H1 (cell line): ENCODE measurements around the gene MYCBPAP. TPM values are rescaled to one million over a fixed set of nuclear protein-coding genes. Genes with fewer than 3 reads are reported as not detected.
A peak's percentile ranks its signal among the peaks of the same experiment; 100 is the strongest.

Experiments
- CTCF ChIA-PET: fragments of 300-600 bp; sonication (Branson Sonifier 250); formaldehyde crosslinking; loops from one replicate; lab custom pipeline; 2021; ENCODE audit not compliant: partially characterized antibody; lab: Charles Lee
- POLR2A ChIA-PET: fragments of 300-600 bp; sonication (Branson Sonifier 250); formaldehyde crosslinking; loops from one replicate; lab custom pipeline; 2021; ENCODE audit warnings: inconsistent platforms; ENCODE audit not compliant: partially characterized antibody; lab: Charles Lee
- DNase-seq, 2 experiments: peaks; one replicate each; pipeline versions ENCODE4 v3.0.0 to v3.0.0-alpha.2; 2010 to 2022; ENCODE audit warnings: low spot score in 2 of 2, low read depth in 1 of 2, mixed read lengths in 1 of 2
- FAIRE-seq: peaks from 2 replicates; lab custom pipeline; 2011; peaks lifted over from hg19 to GRCh38; lab: Jason Lieb, UNC
- H2AFZ ChIP-seq: 2 replicates; pipeline ENCODE4 v1.8.1; 2012; ENCODE audit warnings: low read length, inconsistent platforms
- H2AK5ac ChIP-seq: 2 replicates; pipeline ENCODE4 v1.6.1; 2013; ENCODE audit warnings: low read depth, low read length
- H2BK120ac ChIP-seq: replicated peaks from 2 replicates; pipeline ENCODE3; 2013; ENCODE audit warnings: low read depth, low read length, inconsistent platforms
- H2BK12ac ChIP-seq: 2 replicates; pipeline ENCODE4 v1.6.1; 2013; ENCODE audit warnings: low read depth, low read length
- H2BK15ac ChIP-seq: 2 replicates; pipeline ENCODE4 v1.6.1; 2013; ENCODE audit warnings: low read length
- H2BK20ac ChIP-seq: 2 replicates; pipeline ENCODE4 v1.6.1; 2013; ENCODE audit warnings: low read length
- H2BK5ac ChIP-seq: 2 replicates; pipeline ENCODE4 v1.6.1; 2013; ENCODE audit warnings: low read depth, low read length
- H3K14ac ChIP-seq: 2 replicates; pipeline ENCODE4 v1.6.1; 2013; ENCODE audit warnings: inconsistent platforms; ENCODE audit not compliant: insufficient read length
- H3K18ac ChIP-seq: 2 replicates; pipeline ENCODE4 v1.6.1; 2013; ENCODE audit warnings: low read length; ENCODE audit errors: extremely low read depth
- H3K23ac ChIP-seq: 2 replicates; pipeline ENCODE4 v1.6.1; 2013; ENCODE audit warnings: inconsistent platforms; ENCODE audit not compliant: insufficient read length
- H3K23me2 ChIP-seq: 2 replicates; pipeline ENCODE4 v1.6.1; 2013; ENCODE audit warnings: low read depth, low read length
- H3K27ac ChIP-seq: 2 replicates; pipeline ENCODE4 v1.6.1; 2011; ENCODE audit warnings: low read depth, low read length, inconsistent platforms
- H3K27me3 ChIP-seq, 4 experiments: replicated peaks in 1 of 4; 1 replicate in 1 of 4; 2 replicates in 3 of 4; pipeline versions ENCODE4 v1.6.1 to v1.8.1; 2011 to 2013; ENCODE audit warnings: low read length in 3 of 4, mild to moderate bottlenecking in 3 of 4, inconsistent platforms in 2 of 4, mixed read lengths in 2 of 4, moderate library complexity in 1 of 4; ENCODE audit not compliant: control insufficient read depth in 3 of 4, insufficient read depth in 3 of 4; ENCODE audit errors: extremely low read depth in 1 of 4
- H3K36me3 ChIP-seq, 4 experiments: 2 replicates each; pipeline versions ENCODE4 v1.6.1 to v1.8.1; 2011 to 2013; ENCODE audit warnings: mild to moderate bottlenecking in 4 of 4, low read length in 3 of 4, moderate library complexity in 2 of 4, control low read depth in 1 of 4, inconsistent platforms in 1 of 4; ENCODE audit not compliant: insufficient read depth in 4 of 4, control insufficient read depth in 2 of 4
- H3K4ac ChIP-seq: replicated peaks from 2 replicates; pipeline ENCODE3; 2013; ENCODE audit warnings: low read length, low read depth, mixed read lengths, inconsistent platforms; ENCODE audit not compliant: insufficient read length
- H3K4me1 ChIP-seq, 4 experiments: replicated peaks in 1 of 4; 1 replicate in 1 of 4; 2 replicates in 3 of 4; pipeline versions ENCODE4 v1.6.1 to v1.8.1; 2011 to 2013; ENCODE audit warnings: low read length in 3 of 4, inconsistent platforms in 2 of 4, mixed read lengths in 1 of 4; ENCODE audit not compliant: insufficient read depth in 4 of 4, control insufficient read depth in 3 of 4
- H3K4me2 ChIP-seq, 2 experiments: 2 replicates each; pipeline versions ENCODE4 v1.6.1 to v1.8.1; 2011 to 2013; ENCODE audit warnings: low read depth in 2 of 2, low read length in 2 of 2, control low read depth in 1 of 2, inconsistent platforms in 1 of 2, mild to moderate bottlenecking in 1 of 2; ENCODE audit not compliant: insufficient read depth in 1 of 2
- H3K4me3 ChIP-seq, 4 experiments: fragments of 200-600, 300-600 bp in 1 of 4; sonication (generic), shearing (Covaris generic), sonication (Bioruptor Twin) in 1 of 4; 2 replicates each; pipeline versions ENCODE4 v1.5.1 to v1.8.1; 2011 to 2016; ENCODE audit warnings: low read length in 4 of 4, low read depth in 3 of 4, control low read depth in 2 of 4, inconsistent platforms in 2 of 4, mild to moderate bottlenecking in 2 of 4, mixed read lengths in 1 of 4, moderate library complexity in 1 of 4; ENCODE audit not compliant: insufficient read depth in 2 of 4; ENCODE audit errors: extremely low read depth in 1 of 4
- H3K56ac ChIP-seq: replicated peaks from 2 replicates; pipeline ENCODE3; 2013; ENCODE audit warnings: low read depth, mild to moderate bottlenecking, mixed read lengths, low read length, inconsistent platforms; ENCODE audit not compliant: insufficient read length
- H3K79me1 ChIP-seq: 2 replicates; pipeline ENCODE4 v1.6.1; 2013; ENCODE audit warnings: low read depth, low read length, control low read depth
- H3K79me2 ChIP-seq, 2 experiments: 2 replicates each; pipeline versions ENCODE4 v1.6.1 to v1.8.1; 2012 to 2013; ENCODE audit warnings: low read length in 2 of 2, mild to moderate bottlenecking in 2 of 2, inconsistent platforms in 1 of 2; ENCODE audit not compliant: insufficient read depth in 2 of 2, control insufficient read depth in 1 of 2
- H3K9ac ChIP-seq, 4 experiments: replicated peaks in 1 of 4; 1 replicate in 1 of 4; 2 replicates in 3 of 4; pipeline versions ENCODE4 v1.6.1 to v1.8.1; 2011 to 2013; ENCODE audit warnings: low read depth in 3 of 4, low read length in 3 of 4, control low read depth in 2 of 4, mild to moderate bottlenecking in 2 of 4, moderate library complexity in 2 of 4, inconsistent platforms in 1 of 4; ENCODE audit errors: extremely low read depth in 1 of 4
- H3K9me3 ChIP-seq, 2 experiments: 2 replicates each; pipeline versions ENCODE4 v1.6.1 to v1.8.1; 2012 to 2013; ENCODE audit warnings: mild to moderate bottlenecking in 2 of 2, moderate library complexity in 2 of 2, control low read depth in 1 of 2, inconsistent platforms in 1 of 2, low read depth in 1 of 2, low read length in 1 of 2, mixed read lengths in 1 of 2; ENCODE audit not compliant: insufficient read depth in 2 of 2
- H4K20me1 ChIP-seq, 2 experiments: replicated peaks in 1 of 2; 2 replicates each; pipeline versions ENCODE3 to v1.8.1; 2011 to 2013; ENCODE audit warnings: inconsistent platforms in 2 of 2, low read length in 2 of 2, mild to moderate bottlenecking in 1 of 2; ENCODE audit not compliant: insufficient read depth in 2 of 2, control insufficient read depth in 1 of 2
- H4K5ac ChIP-seq: 2 replicates; pipeline ENCODE4 v1.6.1; 2013; ENCODE audit warnings: low read length, low read depth, mixed read lengths, inconsistent platforms; ENCODE audit not compliant: insufficient read length
- H4K8ac ChIP-seq: 2 replicates; pipeline ENCODE4 v1.8.0; 2013; ENCODE audit warnings: mild to moderate bottlenecking, moderate library complexity, low read length, inconsistent platforms; ENCODE audit not compliant: insufficient read depth; ENCODE audit errors: extremely low read depth
- H4K91ac ChIP-seq: replicated peaks from 2 replicates; pipeline ENCODE3; 2013; ENCODE audit warnings: low read length, mixed read lengths, inconsistent platforms; ENCODE audit not compliant: insufficient read length
- ATF2 ChIP-seq: IDR thresholded peaks from 2 replicates; pipeline ENCODE4 v1.6.1; 2012; ENCODE audit warnings: low read length, inconsistent platforms
- CBX8 ChIP-seq: fragments of 300-800, 300-1000 bp; sonication (generic); IDR thresholded peaks from 2 replicates; pipeline ENCODE4 v1.7.1; 2016; ENCODE audit warnings: low read depth, low read length, borderline replicate concordance
- CHD2 ChIP-seq: IDR thresholded peaks from 2 replicates; pipeline ENCODE4 v1.6.1; 2012; ENCODE audit warnings: low read length, improper control_type of control experiment
- EP300 ChIP-seq, 2 experiments: IDR thresholded peaks; 1 replicate in 1 of 2; 2 replicates in 1 of 2; pipeline ENCODE4 v1.6.1; 2011 to 2012; ENCODE audit warnings: low read depth in 2 of 2, low read length in 2 of 2, mild to moderate bottlenecking in 2 of 2, borderline replicate concordance in 1 of 2, inconsistent platforms in 1 of 2, moderate library complexity in 1 of 2
- JUND ChIP-seq: IDR thresholded peaks from 2 replicates; pipeline ENCODE4 v1.6.1; 2011; ENCODE audit warnings: mild to moderate bottlenecking, improper control_type of control experiment, low read length
- KDM4A ChIP-seq: IDR thresholded peaks from one replicate; pipeline ENCODE4 v1.7.1; 2012; ENCODE audit warnings: low read depth, mild to moderate bottlenecking, moderate library complexity, low read length, inconsistent platforms; ENCODE audit not compliant: severe bottlenecking
- POLR2AphosphoS5 ChIP-seq: IDR thresholded peaks from 2 replicates; pipeline ENCODE4 v1.6.1; 2011; ENCODE audit warnings: low read depth, low read length
- RBBP5 ChIP-seq: IDR thresholded peaks from 2 replicates; pipeline ENCODE4 v1.7.1; 2012; ENCODE audit warnings: low read depth, mild to moderate bottlenecking, inconsistent platforms, low read length, moderate library complexity, borderline replicate concordance
- SP1 ChIP-seq: IDR thresholded peaks from 2 replicates; pipeline ENCODE4 v1.6.1; 2011; ENCODE audit warnings: low read depth, low read length
- WGBS, 2 experiments: shearing (Covaris generic) in 1 of 2; methylation state at CpG; one replicate each; pipeline versions ENCODE4 v1.1.6 to v1.1.7; 2013 to 2015; ENCODE audit warnings: low lambda C conversion rate in 2 of 2, mixed read lengths in 2 of 2, inconsistent platforms in 1 of 2, low coverage in 1 of 2, missing lambda C conversion rate in 1 of 2; ENCODE audit not compliant: insufficient replicate concordance in 2 of 2, insufficient coverage in 1 of 2, insufficient read length in 1 of 2; ENCODE audit errors: extremely low coverage in 1 of 2, missing lambda C conversion rate in 1 of 2; 5-methylcytosine and 5-hydroxymethylcytosine counted together
- polyA plus RNA-seq, 7 experiments: library from polyadenylated mRNA; depleted of rRNA in 3 of 7; stranded (reverse) in 5 of 7; unstranded in 2 of 7; fragments of >200 nt in 5 of 7; fragments of 200-250 nt in 2 of 7; gene quantifications; 1 replicate in 5 of 7; 2 replicates in 1 of 7; 4 replicates in 1 of 7; pipeline versions ENCODE4 v1.2.1 to v1.2.3, GENCODE V29; 2011 to 2013; ENCODE audit warnings: missing spikeins in 2 of 7, mixed read lengths in 2 of 7
- total RNA-seq: library from RNA; stranded (reverse); fragmentation: NEBNext Ultra II Directional; extraction: Animal tissue kit (Norgen Biotek cat#: 25700); gene quantifications from 2 replicates; pipeline ENCODE4 v1.2.1, GENCODE V29; 2021

Gene MYCBPAP
- total and polyA plus RNA-seq, 2 of the 8 experiments (the other 6 are each of a cell fraction or from before 2014, with no cell fraction given): 0.89 to 3.3 TPM

- no peak overlapping the region for H3K9ac ChIP-seq
- no peak overlapping the region for H4K5ac ChIP-seq
- no peak overlapping the region for H3K14ac ChIP-seq
- H2AK5ac ChIP-seq: no peak overlapping the region
- peaks cover 0 to 24% (median 14%) of the 10 kb centered on the region in 4 experiments; a peak in 6 of 7 replicates for H3K4me1 ChIP-seq
- H2BK5ac ChIP-seq: no peak overlapping the region
- no peak overlapping the region for H2BK15ac ChIP-seq
- H3K9me3 ChIP-seq: no peaks in the 10 kb centered on the region
- H2BK20ac ChIP-seq: no peak overlapping the region
- H3K23ac ChIP-seq: no peak overlapping the region
- H3K18ac ChIP-seq: peak overlapping the region; percentile 32
- H3K23me2 ChIP-seq: peaks cover 17% of the 10 kb centered on the region; the same call in 1 of the 2 replicates
- H4K91ac ChIP-seq: no peak overlapping the region
- H2BK120ac ChIP-seq: no peak overlapping the region
- peaks cover 25 to 60% (median 51%) of the 10 kb centered on the region in 4 experiments for H3K27me3 ChIP-seq
- H4K20me1 ChIP-seq: peaks cover 4 to 7% of the 10 kb centered on the region in 2 experiments
- H4K8ac ChIP-seq: peak overlapping the region; percentile 87; the same call in 1 of the 2 replicates
- ChIA-PET CTCF (interaction anchor here (0.7 to 7.2 kb wide), 9 partner anchors 8 to 108 kb away, joined by 3 to 89 read pairs (median 4); no protein-coding TSS in a partner anchor), POLR2A (interaction anchor here (1.2 to 1.9 kb wide), 3 partner anchors 9 to 17 kb away, joined by 5 to 7 read pairs (median 5); no protein-coding TSS in a partner anchor)
- no peak overlapping the region for H2BK12ac ChIP-seq
- H2AFZ ChIP-seq: no peak overlapping the region
- 3% methylated on average over 39 of the region's 55 CpGs; no CpG with 5 or more reads in 1 of the 2 experiments for WGBS, 2 experiments
- no peak overlapping the region for H3K27ac ChIP-seq
- H3K79me1 ChIP-seq: no peaks in the 10 kb centered on the region
- H3K4ac ChIP-seq: no peak overlapping the region
- no peaks in the 10 kb centered on the region for H3K79me2 ChIP-seq
- H3K4me3 ChIP-seq: peak overlapping the region; percentile 35 to 63 (median 51)
- H3K36me3 ChIP-seq: no peaks in the 10 kb centered on the region
- peak overlapping the region; percentile 75 to 91 for H3K4me2 ChIP-seq
- FAIRE-seq (no peak), DNase-seq (peak in 1 of 2 experiments; percentile 82)
- no peak overlapping the region for H3K56ac ChIP-seq
- TF ChIP-seq RBBP5 (peak; percentile 45; the same call in 1 of the 2 replicates), JUND (no peak), CHD2 (no peak), KDM4A (peak; percentile 72), EP300 (IDR thresholded peaks at IDR 0.05; ENCODE audit: borderline replicate concordance in 1 of 2, low read depth in 2 of 2, low read length in 2 of 2) (no peak), POLR2AphosphoS5 (no peak), SP1 (0 out of 2 replicates have a peak, but pooled peaks have one; percentile 22), CBX8 (no peak), ATF2 (no peak)
These were observed 50.8 kb downstream of the MYCBPAP start for GRCh38 chr17:50558941-50559614.
